Measurements from ENCODE around the gene DNAJB9. TPM values are rescaled to one million over a fixed set of nuclear protein-coding genes. Genes with fewer than 3 reads are reported as not detected.

Gene DNAJB9
- total and polyA plus RNA-seq, 9 of the 15 experiments (the other 6 are each of a cell fraction or from before 2014, with no cell fraction given) = 4.3 to 34.2 (median 9.6) TPM

DNA sequence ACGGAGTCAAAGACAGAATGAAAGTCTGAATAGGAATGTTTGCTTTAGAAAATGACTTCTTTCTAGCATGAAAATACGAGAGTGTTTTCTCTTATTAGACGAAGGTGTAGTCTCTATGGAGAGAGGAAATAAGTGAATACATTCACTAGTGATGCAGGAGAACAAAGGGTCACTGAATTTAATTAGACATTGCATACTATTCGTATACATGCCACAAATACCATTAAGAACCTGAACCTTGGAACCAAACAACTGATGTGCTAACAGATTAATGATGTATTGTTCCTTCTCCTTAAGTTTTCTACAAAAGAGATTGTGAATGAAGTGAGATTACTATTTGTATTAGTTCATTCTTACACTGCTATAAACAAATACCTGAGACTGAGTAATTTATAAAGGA is 10.4 kb upstream of the DNAJB9 start:
- intact Hi-C loops (cut with micrococcal nuclease) (no loop called here), in situ Hi-C loops (cut with MboI) (no loop called here)
- no TSS peak for BruUV-seq (replicated peaks)
- Histone ChIP-seq H3K27me3 (ENCODE audit: control insufficient read depth in 2 of 2, insufficient read depth in 2 of 2, low read length in 2 of 2) (no peaks in the 10 kb centered on the region), H3K9me3 (replicated peaks; ENCODE audit: control insufficient read depth, insufficient read depth, low read depth, low read length) (peaks cover 14% of the 10 kb centered on the region), H3K36me3 (ENCODE audit: control insufficient read depth, insufficient read depth, low read length) (peaks cover 12% of the 10 kb centered on the region; the same call in 1 of the 3 replicates), H3K79me2 (ENCODE audit: control insufficient read depth, insufficient read depth, low read length) (no peaks in the 10 kb centered on the region), H3K4me2 (ENCODE audit: insufficient read depth, low read length) (no peak overlapping the region), H3K27ac (ENCODE audit: extremely low read depth, low read depth, low read length) (no peak overlapping the region), H2AFZ (ENCODE audit: low read depth, low read length) (no peak overlapping the region), H4K20me1 (replicated peaks; ENCODE audit: control insufficient read depth, insufficient read depth, low read length) (no peaks in the 10 kb centered on the region), H3K9ac (ENCODE audit: insufficient read depth in 1 of 2, low read depth in 2 of 2, low read length in 2 of 2) (no peak overlapping the region), H3K4me3 (no peak overlapping the region), H3K4me1 (replicated peaks in 1 of 2; ENCODE audit: control insufficient read depth in 2 of 2, insufficient read depth in 2 of 2, low read length in 2 of 2) (no peaks in the 10 kb centered on the region), H3K9me1 (ENCODE audit: control insufficient read depth, insufficient read depth, low read length) (no peaks in the 10 kb centered on the region)
- ATAC-seq = no peak
- 61% methylated on average over 4 of the region's 4 CpGs for WGBS (ENCODE audit: insufficient coverage, low coverage, missing lambda C conversion rate)
- no peak for DNase-seq (ENCODE audit: extremely low read depth in 1 of 4, low spot score in 3 of 4)
- no peak for TF ChIP-seq ZNF76 (CRISPR knock-in tag; IDR thresholded peaks at IDR 0.05; ENCODE audit: borderline replicate concordance)
- TF ChIP-seq, protein P1, sequence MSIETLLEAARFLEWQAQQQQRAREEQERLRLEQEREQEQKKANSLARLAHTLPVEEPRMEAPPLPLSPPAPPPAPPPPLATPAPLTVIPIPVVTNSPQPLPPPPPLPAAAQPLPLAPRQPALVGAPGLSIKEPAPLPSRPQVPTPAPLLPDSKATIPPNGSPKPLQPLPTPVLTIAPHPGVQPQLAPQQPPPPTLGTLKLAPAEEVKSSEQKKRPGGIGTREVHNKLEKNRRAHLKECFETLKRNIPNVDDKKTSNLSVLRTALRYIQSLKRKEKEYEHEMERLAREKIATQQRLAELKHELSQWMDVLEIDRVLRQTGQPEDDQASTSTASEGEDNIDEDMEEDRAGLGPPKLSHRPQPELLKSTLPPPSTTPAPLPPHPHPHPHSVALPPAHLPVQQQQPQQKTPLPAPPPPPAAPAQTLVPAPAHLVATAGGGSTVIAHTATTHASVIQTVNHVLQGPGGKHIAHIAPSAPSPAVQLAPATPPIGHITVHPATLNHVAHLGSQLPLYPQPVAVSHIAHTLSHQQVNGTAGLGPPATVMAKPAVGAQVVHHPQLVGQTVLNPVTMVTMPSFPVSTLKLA (conservative IDR thresholded peaks at IDR 0.05) = no peak
- TF ChIP-seq XRCC4 (IDR thresholded peaks at IDR 0.05; ENCODE audit: extremely low read depth, insufficient read depth, insufficient read length) = no peak
- TF ChIP-seq, protein P2, sequence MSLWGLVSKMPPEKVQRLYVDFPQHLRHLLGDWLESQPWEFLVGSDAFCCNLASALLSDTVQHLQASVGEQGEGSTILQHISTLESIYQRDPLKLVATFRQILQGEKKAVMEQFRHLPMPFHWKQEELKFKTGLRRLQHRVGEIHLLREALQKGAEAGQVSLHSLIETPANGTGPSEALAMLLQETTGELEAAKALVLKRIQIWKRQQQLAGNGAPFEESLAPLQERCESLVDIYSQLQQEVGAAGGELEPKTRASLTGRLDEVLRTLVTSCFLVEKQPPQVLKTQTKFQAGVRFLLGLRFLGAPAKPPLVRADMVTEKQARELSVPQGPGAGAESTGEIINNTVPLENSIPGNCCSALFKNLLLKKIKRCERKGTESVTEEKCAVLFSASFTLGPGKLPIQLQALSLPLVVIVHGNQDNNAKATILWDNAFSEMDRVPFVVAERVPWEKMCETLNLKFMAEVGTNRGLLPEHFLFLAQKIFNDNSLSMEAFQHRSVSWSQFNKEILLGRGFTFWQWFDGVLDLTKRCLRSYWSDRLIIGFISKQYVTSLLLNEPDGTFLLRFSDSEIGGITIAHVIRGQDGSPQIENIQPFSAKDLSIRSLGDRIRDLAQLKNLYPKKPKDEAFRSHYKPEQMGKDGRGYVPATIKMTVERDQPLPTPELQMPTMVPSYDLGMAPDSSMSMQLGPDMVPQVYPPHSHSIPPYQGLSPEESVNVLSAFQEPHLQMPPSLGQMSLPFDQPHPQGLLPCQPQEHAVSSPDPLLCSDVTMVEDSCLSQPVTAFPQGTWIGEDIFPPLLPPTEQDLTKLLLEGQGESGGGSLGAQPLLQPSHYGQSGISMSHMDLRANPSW (CRISPR knock-in tag; IDR thresholded peaks at IDR 0.05) = no peak
- TF ChIP-seq TAL1 (IDR thresholded peaks at IDR 0.05) = no peak
- TF ChIP-seq, protein P3, sequence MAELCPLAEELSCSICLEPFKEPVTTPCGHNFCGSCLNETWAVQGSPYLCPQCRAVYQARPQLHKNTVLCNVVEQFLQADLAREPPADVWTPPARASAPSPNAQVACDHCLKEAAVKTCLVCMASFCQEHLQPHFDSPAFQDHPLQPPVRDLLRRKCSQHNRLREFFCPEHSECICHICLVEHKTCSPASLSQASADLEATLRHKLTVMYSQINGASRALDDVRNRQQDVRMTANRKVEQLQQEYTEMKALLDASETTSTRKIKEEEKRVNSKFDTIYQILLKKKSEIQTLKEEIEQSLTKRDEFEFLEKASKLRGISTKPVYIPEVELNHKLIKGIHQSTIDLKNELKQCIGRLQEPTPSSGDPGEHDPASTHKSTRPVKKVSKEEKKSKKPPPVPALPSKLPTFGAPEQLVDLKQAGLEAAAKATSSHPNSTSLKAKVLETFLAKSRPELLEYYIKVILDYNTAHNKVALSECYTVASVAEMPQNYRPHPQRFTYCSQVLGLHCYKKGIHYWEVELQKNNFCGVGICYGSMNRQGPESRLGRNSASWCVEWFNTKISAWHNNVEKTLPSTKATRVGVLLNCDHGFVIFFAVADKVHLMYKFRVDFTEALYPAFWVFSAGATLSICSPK (IDR thresholded peaks at IDR 0.05; ENCODE audit: borderline replicate concordance) = no peak
- TF ChIP-seq KLF10 (CRISPR knock-in tag; IDR thresholded peaks at IDR 0.05) = no peak
- no peak for TF ChIP-seq POLR3A (IDR thresholded peaks at IDR 0.05; ENCODE audit: borderline replicate concordance, extremely low read depth, insufficient read depth, insufficient read length)
- ChIA-PET CTCF (ENCODE audit: low intra/inter-chr PET ratio) (no interaction called here), POLR2A (interaction anchor here (1.1 to 2.5 kb wide), 2 partner anchors 10 to 11 kb away, joined by 10 to 11 read pairs; partner anchors contain the start of genes DNAJB9 and THAP5)
- no peak for FAIRE-seq

Data from K562 (cell line).